ENCODE measurements around the gene PCDHB7.
"Not testable (repeated sequence)": the region's sequence is repeated elsewhere in the genome, so short reads cannot be mapped to it uniquely, and the experiment has no call there.

Gene PCDHB7

DNA sequence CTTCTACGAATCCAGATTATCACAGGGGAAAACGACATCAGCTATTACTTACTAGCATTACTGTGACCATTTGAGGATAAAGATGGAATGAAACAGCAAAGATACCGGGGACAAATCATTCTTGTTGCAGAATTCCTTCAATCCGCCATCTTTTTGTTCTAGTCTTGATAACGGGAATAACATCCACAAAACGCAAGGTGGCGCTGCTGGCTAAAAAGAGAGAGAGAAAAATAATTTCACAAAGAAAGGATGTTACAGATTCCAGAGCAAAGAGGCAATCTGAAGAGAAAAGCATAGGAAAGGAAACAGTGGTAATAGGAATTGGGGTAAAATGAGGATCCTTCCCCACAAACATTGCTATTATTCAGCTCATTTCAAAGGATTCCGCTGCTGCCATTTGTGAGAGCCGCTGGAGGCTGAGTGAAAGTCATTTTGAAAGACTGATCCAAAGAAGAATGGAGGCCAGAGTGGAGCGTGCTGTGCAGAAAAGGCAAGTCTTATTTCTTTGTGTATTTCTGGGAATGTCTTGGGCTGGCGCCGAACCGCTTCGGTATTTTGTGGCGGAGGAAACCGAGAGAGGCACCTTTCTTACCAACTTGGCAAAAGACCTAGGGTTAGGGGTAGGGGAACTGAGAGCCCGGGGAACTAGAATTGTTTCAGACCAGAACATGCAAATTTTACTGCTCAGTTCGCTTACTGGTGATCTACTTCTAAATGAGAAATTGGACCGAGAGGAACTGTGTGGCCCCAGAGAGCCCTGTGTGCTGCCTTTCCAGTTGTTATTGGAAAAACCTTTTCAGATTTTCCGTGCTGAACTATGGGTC, at the start of gene PCDHB7:
Gene PCDHB7 (plus strand): TSS at position 264 of the 824 bp plus-strand sequence. CDS start 192 bp downstream, at position 456.
- in situ Hi-C loops (cut with MboI; ENCODE audit: low sequenced_read_pairs) = no loop called here

DNA sequence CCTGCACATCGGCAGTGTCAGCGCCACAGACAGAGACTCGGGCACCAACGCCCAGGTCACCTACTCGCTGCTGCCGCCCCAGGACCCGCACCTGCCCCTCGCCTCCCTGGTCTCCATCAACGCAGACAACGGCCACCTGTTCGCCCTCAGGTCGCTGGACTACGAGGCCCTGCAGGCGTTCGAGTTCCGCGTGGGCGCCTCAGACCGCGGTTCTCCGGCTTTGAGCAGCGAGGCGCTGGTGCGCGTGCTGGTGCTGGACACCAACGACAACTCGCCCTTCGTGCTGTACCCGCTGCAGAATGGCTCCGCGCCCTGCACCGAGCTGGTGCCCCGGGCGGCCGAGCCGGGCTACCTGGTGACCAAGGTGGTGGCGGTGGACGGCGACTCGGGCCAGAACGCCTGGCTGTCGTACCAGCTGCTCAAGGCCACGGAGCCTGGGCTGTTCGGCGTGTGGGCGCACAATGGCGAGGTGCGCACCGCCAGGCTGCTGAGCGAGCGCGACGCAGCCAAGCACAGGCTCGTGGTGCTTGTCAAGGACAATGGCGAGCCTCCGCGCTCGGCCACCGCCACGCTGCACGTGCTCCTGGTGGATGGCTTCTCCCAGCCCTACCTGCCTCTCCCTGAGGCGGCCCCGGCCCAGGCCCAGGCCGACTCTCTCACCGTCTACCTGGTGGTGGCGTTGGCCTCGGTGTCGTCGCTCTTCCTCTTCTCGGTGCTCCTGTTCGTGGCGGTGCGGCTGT, 48.9 kb upstream of the PCDHB7 start:
- in situ Hi-C loops (cut with MboI; ENCODE audit: low sequenced_read_pairs) = not testable (repeated sequence)

DNA sequence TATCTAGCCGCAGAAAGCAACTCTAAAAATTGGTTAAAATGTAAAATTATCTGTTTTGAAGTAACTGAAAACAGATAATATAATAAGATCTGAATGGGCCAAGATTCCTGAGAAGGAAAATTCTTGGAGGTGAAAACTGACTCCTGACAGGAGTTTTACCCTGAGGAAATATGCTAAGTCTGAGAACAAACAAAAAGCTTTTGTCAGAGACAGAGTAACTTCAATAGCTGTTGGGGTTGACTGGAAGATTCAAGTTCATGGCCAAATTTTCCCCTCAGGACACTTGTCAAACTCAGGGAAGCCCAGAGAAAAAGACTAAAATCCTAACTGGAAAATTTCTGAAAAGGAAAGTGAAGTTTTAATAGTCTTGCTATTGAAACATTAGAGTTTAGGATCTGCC, 45.1 kb upstream of the PCDHB7 start:
- in situ Hi-C loops (cut with MboI; ENCODE audit: low sequenced_read_pairs) = no loop called here

DNA sequence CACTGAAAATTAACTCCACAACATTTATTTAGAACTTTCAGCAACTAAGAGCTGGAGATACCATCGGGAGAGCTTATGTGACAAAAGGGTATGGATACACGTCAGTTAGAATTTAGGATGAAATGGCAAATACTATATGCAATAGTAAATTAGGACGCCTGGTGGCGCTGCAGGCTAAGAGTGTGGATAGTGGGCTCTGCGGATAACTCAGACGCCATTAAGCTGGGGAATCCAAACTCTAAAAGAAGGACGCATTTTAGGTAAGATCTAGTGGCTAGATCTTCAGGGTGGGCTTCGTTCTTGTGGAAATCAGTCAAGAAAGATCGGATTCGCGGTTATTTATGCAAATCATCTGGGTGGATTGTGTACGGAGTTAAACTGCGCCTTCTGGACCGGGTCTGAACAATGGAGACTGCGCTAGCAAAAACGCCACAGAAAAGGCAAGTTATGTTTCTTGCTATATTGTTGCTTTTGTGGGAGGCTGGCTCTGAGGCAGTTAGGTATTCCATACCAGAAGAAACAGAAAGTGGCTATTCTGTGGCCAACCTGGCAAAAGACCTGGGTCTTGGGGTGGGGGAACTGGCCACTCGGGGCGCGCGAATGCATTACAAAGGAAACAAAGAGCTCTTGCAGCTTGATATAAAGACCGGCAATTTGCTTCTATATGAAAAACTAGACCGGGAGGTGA, 37.3 kb upstream of the PCDHB7 start, which contains the start of gene PCDHB5:
Gene PCDHB5 (plus strand): TSS at position 177 of the 688 bp plus-strand sequence. CDS start 229 bp downstream, at position 406.
- in situ Hi-C loops (cut with MboI; ENCODE audit: low sequenced_read_pairs) = no loop called here

DNA sequence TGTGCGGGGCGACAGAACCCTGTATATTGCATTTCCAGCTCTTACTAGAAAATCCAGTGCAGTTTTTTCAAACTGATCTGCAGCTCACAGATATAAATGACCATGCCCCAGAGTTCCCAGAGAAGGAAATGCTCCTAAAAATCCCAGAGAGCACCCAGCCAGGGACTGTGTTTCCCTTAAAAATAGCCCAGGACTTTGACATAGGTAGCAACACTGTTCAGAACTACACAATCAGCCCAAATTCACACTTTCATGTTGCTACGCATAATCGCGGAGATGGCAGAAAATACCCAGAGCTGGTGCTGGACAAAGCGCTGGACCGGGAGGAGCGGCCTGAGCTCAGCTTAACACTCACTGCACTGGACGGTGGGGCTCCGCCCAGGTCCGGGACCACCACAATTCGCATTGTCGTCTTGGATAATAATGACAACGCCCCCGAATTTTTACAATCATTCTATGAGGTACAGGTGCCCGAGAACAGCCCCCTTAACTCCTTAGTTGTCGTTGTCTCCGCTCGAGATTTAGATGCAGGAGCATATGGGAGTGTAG, 36.7 kb upstream of the PCDHB7 start:
- in situ Hi-C loops (cut with MboI; ENCODE audit: low sequenced_read_pairs) = no loop called here

DNA sequence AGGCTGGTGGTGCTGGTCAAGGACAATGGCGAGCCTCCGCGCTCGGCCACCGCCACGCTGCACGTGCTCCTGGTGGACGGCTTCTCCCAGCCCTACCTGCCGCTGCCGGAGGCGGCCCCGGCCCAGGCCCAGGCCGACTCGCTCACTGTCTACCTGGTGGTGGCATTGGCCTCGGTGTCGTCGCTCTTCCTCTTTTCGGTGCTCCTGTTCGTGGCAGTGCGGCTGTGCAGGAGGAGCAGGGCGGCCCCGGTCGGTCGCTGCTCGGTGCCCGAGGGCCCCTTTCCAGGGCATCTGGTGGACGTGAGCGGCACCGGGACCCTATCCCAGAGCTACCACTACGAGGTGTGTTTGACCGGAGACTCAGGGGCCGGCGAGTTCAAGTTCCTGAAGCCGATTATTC, 35.1 kb upstream of the PCDHB7 start:
- in situ Hi-C loops (cut with MboI; ENCODE audit: low sequenced_read_pairs) = not testable (repeated sequence)

DNA sequence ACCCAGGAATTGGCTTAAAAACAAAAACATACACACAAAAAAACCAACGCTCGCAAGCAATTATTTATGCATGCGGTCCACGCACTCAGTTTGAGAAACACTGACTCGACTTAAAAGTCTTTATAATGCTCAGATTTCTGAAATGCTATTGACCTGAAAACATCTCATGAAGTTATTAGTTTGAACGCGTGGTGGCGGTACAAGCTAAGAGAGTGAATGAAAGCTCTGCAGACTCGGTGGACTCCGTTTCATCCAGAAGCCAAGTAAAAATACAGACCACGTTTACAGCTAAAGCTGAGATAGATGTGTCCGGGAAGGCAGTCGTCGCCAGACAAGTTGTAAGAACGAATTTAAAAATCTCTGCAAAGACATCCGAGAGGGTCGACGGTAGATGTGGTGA, 22.6 kb upstream of the PCDHB7 start, which contains the start of gene PCDHB6:
Gene PCDHB6 (plus strand): TSS at position 246 of the 400 bp plus-strand sequence. CDS start 201 bp downstream, outside the sequence.
- in situ Hi-C loops (cut with MboI; ENCODE audit: low sequenced_read_pairs) = no loop called here

DNA sequence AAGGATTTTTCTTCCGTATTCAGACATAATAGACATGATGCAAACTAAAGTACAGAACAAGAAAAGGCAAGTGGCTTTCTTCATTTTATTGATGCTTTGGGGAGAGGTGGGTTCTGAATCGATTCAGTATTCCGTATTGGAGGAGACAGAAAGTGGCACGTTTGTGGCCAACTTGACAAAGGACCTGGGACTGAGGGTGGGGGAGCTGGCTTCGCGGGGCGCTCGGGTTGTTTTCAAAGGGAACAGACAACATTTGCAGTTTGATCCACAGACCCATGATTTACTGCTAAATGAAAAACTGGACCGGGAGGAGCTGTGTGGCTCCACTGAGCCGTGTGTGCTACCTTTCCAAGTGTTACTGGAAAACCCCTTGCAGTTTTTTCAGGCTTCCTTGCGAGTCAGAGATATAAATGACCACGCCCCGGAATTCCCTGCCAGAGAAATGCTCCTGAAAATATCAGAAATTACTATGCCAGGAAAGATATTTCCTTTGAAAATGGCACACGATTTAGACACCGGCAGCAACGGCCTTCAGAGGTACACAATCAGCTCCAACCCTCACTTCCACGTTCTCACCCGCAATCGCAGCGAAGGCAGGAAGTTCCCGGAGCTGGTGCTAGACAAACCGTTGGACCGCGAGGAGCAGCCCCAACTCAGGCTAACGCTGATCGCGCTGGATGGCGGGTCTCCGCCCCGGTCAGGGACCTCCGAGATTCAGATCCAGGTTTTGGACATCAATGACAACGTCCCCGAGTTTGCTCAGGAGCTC, 22.0 kb upstream of the PCDHB7 start:
- in situ Hi-C loops (cut with MboI; ENCODE audit: low sequenced_read_pairs) = no loop called here

DNA sequence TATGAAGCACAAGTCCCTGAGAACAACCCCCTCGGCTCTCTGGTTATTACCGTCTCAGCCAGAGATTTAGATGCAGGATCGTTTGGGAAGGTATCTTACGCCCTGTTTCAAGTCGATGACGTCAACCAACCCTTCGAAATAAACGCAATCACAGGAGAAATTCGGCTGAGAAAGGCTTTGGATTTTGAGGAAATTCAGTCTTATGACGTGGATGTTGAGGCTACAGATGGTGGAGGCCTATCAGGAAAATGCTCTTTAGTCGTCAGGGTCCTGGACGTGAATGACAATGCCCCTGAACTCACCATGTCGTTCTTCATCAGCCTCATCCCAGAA, 21.5 kb upstream of the PCDHB7 start:
- in situ Hi-C loops (cut with MboI; ENCODE audit: low sequenced_read_pairs) = no loop called here

DNA sequence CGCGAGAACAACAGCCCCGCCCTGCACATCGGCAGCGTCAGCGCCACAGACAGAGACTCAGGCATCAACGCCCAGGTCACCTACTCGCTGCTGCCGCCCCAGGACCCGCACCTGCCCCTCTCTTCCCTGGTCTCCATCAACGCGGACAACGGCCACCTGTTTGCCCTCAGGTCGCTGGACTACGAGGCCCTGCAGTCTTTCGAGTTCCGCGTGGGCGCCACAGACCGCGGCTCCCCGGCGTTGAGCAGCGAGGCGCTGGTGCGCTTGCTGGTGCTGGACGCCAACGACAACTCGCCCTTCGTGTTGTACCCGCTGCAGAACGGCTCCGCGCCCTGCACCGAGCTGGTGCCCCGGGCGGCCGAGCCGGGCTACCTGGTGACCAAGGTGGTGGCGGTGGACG, 20.8 kb upstream of the PCDHB7 start:
- in situ Hi-C loops (cut with MboI; ENCODE audit: low sequenced_read_pairs) = not testable (repeated sequence)

DNA sequence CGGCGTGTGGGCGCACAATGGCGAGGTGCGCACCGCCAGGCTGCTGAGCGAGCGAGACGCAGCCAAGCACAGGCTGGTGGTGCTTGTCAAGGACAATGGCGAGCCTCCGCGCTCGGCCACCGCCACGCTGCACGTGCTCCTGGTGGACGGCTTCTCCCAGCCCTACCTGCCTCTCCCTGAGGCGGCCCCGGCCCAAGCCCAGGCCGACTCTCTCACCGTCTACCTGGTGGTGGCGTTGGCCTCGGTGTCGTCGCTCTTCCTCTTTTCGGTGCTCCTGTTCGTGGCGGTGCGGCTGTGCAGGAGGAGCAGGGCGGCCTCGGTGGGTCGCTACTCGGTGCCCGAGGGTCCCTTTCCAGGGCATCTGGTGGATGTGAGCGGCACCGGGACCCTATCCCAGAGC, 20.3 kb upstream of the PCDHB7 start:
- in situ Hi-C loops (cut with MboI; ENCODE audit: low sequenced_read_pairs) = not testable (repeated sequence)

DNA sequence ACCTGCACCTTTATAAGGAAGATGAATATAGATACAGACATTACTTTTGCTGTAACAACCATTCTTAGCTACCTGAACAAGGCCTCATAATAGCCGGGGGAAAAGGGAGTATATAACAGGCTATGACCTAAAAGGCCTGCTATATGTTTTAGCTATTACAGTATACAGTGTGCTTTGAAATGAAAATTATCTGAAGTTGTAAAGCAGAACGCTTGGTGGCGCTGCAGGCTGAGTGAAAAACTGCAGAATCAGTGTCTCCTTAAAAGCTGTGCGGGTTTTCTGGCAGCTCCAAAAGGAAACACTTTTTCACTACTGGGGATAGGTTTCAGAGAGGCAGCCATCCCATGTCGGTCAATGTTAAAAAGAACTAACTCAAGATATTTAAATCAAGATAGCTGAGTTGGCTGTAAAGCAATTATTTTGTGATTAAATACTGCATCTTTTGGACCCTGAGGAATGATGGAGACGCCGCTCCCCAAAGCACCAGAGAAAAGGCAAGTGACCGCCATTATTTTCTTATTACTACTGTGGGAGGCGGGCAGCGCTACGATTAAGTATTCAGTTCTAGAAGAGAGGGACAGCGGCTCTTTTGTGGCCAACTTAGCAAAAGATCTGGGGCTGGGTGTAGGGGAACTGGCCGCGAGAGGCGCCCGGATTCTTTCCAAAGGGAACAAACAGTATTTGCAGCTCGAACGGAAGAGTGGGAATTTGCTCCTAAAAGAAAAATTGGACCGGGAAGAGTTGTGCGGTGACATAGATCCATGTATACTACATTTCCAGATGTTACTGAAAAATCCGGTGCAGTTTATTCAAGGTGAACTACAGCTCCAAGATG, 16.7 kb upstream of the PCDHB7 start:
- in situ Hi-C loops (cut with MboI; ENCODE audit: low sequenced_read_pairs) = no loop called here

DNA sequence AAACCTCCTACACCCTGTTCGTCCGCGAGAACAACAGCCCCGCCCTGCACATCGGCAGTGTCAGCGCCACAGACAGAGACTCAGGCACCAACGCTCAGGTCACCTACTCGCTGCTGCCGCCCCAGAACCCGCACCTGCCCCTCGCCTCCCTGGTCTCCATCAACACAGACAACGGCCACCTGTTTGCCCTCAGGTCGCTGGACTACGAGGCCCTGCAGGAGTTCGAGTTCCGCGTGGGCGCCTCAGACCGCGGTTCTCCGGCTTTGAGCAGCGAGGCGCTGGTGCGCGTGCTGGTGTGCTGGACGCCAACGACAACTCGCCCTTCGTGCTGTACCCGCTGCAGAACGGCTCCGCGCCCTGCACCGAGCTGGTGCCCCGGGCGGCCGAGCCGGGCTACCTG, 15.1 kb upstream of the PCDHB7 start:
- in situ Hi-C loops (cut with MboI; ENCODE audit: low sequenced_read_pairs) = not testable (repeated sequence)

DNA sequence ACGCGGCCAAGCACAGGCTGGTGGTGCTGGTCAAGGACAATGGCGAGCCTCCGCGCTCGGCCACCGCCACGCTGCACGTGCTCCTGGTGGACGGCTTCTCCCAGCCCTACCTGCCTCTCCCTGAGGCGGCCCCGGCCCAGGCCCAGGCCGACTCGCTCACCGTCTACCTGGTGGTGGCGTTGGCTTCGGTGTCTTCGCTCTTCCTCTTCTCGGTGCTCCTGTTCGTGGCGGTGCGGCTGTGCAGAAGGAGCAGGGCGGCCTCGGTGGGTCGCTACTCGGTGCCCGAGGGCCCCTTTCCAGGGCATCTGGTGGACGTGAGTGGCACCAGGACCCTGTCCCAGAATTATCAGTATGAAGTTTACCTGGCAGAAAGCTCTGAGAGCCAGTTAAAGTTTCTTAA, 14.5 kb upstream of the PCDHB7 start:
- in situ Hi-C loops (cut with MboI; ENCODE audit: low sequenced_read_pairs) = not testable (repeated sequence)

DNA sequence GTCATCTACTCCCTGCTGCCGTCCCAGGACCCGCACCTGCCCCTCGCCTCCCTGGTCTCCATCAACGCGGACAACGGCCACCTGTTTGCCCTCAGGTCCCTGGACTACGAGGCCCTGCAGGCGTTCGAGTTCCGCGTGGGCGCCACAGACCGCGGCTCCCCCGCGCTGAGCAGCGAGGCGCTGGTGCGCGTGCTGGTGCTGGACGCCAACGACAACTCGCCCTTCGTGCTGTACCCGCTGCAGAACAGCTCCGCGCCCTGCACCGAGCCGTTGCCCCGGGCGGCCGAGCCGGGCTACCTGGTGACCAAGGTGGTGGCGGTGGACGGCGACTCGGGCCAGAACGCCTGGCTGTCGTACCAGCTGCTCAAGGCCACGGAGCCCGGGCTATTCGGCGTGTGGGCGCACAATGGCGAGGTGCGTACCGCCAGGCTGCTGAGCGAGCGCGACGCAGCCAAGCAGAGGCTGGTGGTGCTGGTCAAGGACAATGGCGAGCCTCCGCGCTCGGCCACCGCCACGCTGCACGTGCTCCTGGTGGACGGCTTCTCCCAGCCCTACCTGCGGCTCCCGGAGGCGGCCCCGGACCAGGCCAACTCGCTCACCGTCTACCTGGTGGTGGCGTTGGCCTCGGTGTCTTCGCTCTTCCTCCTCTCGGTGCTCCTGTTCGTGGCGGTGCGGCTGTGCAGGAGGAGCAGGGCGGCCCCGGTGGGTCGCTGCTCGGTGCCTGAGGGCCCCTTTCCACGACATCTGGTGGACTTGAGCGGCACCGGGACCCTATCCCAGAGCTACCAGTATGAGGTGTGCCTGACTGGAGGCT, 2.1 kb downstream of the PCDHB7 start:
- in situ Hi-C loops (cut with MboI; ENCODE audit: low sequenced_read_pairs) = not testable (repeated sequence)

DNA sequence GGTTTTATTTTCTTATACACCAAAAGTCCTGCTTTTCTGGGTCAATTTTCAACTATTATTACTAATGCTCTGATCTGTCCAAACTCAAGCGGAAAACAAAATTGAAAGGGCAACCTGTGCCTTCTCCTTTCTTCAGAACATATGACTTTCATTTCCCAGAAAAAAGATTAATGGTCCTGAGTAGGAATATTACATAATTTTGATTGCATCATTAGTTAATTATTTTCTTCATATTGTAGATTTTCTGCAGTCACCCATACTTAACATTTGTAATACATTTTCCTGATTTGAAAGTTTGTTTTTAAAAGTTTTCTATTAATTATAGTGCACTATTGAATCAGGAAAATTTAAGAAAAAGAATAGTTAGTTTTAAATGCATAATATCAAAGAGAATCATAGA, 3.5 kb downstream of the PCDHB7 start:
- in situ Hi-C loops (cut with MboI; ENCODE audit: low sequenced_read_pairs) = no loop called here

DNA sequence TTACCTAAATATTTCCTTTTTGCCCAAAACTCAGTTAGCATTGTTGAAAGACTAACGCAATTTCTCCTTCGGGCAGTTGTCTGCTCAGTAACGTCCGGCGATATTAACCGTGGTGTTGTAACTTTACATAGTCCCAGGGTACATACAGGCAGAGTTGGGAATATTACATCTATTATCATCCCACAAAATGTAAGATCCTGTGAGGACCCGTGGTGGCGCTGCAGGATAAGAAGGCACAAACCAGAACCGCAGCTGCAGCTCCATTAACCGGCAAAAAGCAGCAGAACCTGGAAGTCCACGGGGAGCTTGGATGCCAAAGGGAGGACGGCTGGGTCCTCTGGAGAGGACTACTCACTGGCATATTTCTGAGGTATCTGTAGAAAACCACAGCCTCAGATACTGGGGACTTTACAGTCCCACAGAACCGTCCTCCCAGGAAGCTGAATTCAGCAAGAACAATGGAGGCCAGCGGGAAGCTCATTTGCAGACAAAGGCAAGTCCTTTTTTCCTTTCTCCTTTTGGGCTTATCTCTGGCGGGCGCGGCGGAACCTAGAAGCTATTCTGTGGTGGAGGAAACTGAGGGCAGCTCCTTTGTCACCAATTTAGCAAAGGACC, 5.2 kb downstream of the PCDHB7 start, which contains the start of gene PCDHB8:
Gene PCDHB8 (plus strand): TSS at position 214 of the 615 bp plus-strand sequence. CDS start 245 bp downstream, at position 459.
- in situ Hi-C loops (cut with MboI; ENCODE audit: low sequenced_read_pairs) = not testable (repeated sequence)

DNA sequence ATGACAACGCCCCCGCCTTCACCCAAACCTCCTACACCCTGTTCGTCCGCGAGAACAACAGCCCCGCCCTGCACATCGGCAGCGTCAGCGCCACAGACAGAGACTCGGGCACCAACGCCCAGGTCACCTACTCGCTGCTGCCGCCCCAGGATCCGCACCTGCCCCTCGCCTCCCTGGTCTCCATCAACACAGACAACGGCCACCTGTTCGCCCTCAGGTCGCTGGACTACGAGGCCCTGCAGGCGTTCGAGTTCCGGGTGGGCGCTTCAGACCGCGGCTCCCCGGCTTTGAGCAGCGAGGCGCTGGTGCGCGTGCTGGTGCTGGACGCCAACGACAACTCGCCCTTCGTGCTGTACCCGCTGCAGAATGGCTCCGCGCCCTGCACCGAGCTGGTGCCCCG, 6.9 kb downstream of the PCDHB7 start:
- in situ Hi-C loops (cut with MboI; ENCODE audit: low sequenced_read_pairs) = not testable (repeated sequence)

All from hTERT RPE-1 (cell line).